Psoas muscle (tissue), 8 donors: ENCODE measurements around the gene SCYGR4. TPM values are rescaled to one million over a fixed set of nuclear protein-coding genes. Genes with fewer than 3 reads are reported as not detected.

ENCODE experiments used
- ATAC-seq, 4 donors: fragments of 200-7000 bp; cut with Tn5 transposase; one replicate each; pipeline ENCODE4 v1.9.1; 2020; ENCODE audit warnings: moderate library complexity in 3 of 4, mild to moderate bottlenecking in 2 of 4
- DNase-seq, 2 donors: peaks; one replicate each; pipeline ENCODE4 v3.0.0-alpha.2; 2020
- H3K27ac ChIP-seq: fragments of 200-600 bp; one replicate; pipeline ENCODE4 v1.8.0; 2022
- H3K27me3 ChIP-seq, 3 donors: fragments of 200-600 bp in 1 of 3; one replicate each; pipeline versions ENCODE4 v1.6.1 to v1.8.0; 2013 to 2022; ENCODE audit warnings: low read length in 2 of 3, mild to moderate bottlenecking in 2 of 3, moderate library complexity in 1 of 3; ENCODE audit not compliant: insufficient read depth in 3 of 3
- H3K36me3 ChIP-seq, 2 donors: fragments of 200-600 bp in 1 of 2; one replicate each; pipeline versions ENCODE4 v1.6.1 to v1.8.0; 2013 to 2022; ENCODE audit warnings: low read depth in 1 of 2, mild to moderate bottlenecking in 1 of 2, moderate library complexity in 1 of 2; ENCODE audit not compliant: insufficient read depth in 1 of 2
- H3K4me1 ChIP-seq: fragments of 200-600 bp; one replicate; pipeline ENCODE4 v1.8.0; 2022
- H3K4me3 ChIP-seq: fragments of 200-600 bp; one replicate; pipeline ENCODE4 v1.8.0; 2022; ENCODE audit warnings: mild to moderate bottlenecking
- H3K9me3 ChIP-seq: fragments of 200-600 bp; one replicate; pipeline ENCODE4 v1.8.0; 2022
- WGBS, 3 donors: extraction: QIAGEN DNeasy Blood & Tissue Kit; methylation state at CpG; one replicate each; pipeline versions ENCODE4 v1.1.6 to v1.1.7; 2013; 5-methylcytosine and 5-hydroxymethylcytosine counted together
- intact Hi-C, 2 donors: fragments of 100-400 bp; cut with DNase I; formaldehyde crosslinking; loops; one replicate each; pipeline versions ENCODE4 v1.11.0 to v1.14.2; 2022
- polyA plus RNA-seq, 3 donors: library from polyadenylated mRNA; stranded (reverse); fragments of 200-250 nt; gene quantifications; one replicate each; pipeline ENCODE4 v1.2.3, GENCODE V29; 2013
- total RNA-seq, 4 donors: library from RNA; stranded (reverse); fragmentation: NEBNext Ultra II Directional in 2 of 4; extraction: Animal tissue kit (Norgen Biotek cat#: 25700) in 2 of 4; gene quantifications; one replicate each; pipeline versions ENCODE4 v1.2.1 to v1.2.4, GENCODE V29; 2021 to 2023
- TF ChIP-seq, protein P1 (sequence below): fragments of 200-600 bp; IDR thresholded peaks from one replicate; pipeline ENCODE4 v1.8.0; 2022; ENCODE audit warnings: antibody characterized with exemption
- donor health status: healthy with polysubstance abuse.
- donor health status: DM: no; HTN: no; CAD: no; lungs with moderate emphysema.
- donor health status: Bipolar disorder and iron deficiency.
- donor health status: healthy.
- donor health status: DM: yes; HTN: yes; CAD: no.
- donor health status: DM: no; HTN: no; CAD: no.
- donor health status: DM: no; HTN: no; CAD: no.
- donor health status: DM: yes; HTN: yes; CAD: no.

The SCYGR4 gene
- total and polyA plus RNA-seq, 7 donors = not detected

DNA sequence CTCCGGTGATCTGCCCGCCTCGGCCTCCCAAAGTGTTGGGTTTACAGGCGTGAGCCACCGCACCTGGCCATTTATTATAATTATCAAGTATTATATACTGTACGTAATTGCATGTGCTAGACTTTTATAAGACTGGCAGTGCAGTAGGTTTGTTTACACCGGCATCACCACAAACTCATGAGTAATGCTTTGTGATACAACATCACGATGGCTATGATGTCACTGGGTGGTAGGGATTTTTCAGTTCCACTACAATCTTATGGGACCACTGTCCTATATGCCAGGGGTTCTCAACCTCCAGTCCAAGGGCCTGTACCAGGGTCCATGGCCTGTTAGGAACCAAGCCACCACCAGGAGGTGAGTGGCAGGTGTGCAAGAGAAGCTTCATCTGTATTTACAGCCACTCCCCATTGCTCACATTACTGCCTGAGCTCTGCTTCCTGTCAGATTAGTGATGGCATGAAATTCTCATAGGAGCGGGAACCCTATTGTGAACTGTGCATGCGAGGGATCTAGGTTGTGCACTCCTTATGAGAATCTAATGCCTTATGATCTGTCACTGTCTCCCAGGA, 9.4 kb downstream of the SCYGR4 start:
- TF ChIP-seq, protein P1, sequence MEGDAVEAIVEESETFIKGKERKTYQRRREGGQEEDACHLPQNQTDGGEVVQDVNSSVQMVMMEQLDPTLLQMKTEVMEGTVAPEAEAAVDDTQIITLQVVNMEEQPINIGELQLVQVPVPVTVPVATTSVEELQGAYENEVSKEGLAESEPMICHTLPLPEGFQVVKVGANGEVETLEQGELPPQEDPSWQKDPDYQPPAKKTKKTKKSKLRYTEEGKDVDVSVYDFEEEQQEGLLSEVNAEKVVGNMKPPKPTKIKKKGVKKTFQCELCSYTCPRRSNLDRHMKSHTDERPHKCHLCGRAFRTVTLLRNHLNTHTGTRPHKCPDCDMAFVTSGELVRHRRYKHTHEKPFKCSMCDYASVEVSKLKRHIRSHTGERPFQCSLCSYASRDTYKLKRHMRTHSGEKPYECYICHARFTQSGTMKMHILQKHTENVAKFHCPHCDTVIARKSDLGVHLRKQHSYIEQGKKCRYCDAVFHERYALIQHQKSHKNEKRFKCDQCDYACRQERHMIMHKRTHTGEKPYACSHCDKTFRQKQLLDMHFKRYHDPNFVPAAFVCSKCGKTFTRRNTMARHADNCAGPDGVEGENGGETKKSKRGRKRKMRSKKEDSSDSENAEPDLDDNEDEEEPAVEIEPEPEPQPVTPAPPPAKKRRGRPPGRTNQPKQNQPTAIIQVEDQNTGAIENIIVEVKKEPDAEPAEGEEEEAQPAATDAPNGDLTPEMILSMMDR = no peak
- H3K27ac ChIP-seq = no peak overlapping the region
- H3K4me1 ChIP-seq = no peaks in the 10 kb centered on the region
- H3K9me3 ChIP-seq = no peaks in the 10 kb centered on the region
- no peaks in the 10 kb centered on the region for H3K36me3 ChIP-seq
- DNase-seq (no peak), ATAC-seq (no peak)
- intact Hi-C loops = no loop called here
- H3K4me3 ChIP-seq = no peak overlapping the region
- 84 to 93% (median 87%) methylated on average over 10 of the region's 10 CpGs for WGBS, 3 donors
- H3K27me3 ChIP-seq = no peaks in the 10 kb centered on the region

DNA sequence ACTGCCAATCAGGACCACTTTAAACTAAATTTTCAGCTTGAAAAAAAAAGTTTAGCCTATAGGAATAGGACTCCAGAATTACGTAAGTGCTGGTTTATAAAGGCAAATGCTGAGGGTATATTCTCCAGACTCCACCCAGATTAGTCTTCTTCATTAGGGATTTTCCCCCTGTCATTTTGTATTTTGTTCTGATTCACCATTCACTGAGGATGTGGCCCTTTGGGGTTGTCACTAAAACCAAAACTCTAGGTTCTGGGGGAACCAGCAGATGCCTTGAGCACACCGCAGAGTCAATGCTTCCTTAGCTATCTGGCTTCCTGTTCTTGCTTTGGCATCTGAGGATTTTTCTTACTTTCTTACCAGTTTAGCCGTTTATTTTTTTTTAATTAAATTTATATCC, 10.5 kb downstream of the SCYGR4 start:
- no peak for ATAC-seq
- TF ChIP-seq, protein P1 = no peak
- no peak overlapping the region for H3K27ac ChIP-seq
- intact Hi-C loops = no loop called here
- no peak overlapping the region for H3K4me3 ChIP-seq
- no peaks in the 10 kb centered on the region for H3K27me3 ChIP-seq
- H3K4me1 ChIP-seq = no peaks in the 10 kb centered on the region
- no peaks in the 10 kb centered on the region for H3K9me3 ChIP-seq
- DNase-seq = no peak
- 70 to 88% (median 81%) methylated on average over 3 of the region's 3 CpGs for WGBS, 3 donors
- H3K36me3 ChIP-seq = no peaks in the 10 kb centered on the region

DNA sequence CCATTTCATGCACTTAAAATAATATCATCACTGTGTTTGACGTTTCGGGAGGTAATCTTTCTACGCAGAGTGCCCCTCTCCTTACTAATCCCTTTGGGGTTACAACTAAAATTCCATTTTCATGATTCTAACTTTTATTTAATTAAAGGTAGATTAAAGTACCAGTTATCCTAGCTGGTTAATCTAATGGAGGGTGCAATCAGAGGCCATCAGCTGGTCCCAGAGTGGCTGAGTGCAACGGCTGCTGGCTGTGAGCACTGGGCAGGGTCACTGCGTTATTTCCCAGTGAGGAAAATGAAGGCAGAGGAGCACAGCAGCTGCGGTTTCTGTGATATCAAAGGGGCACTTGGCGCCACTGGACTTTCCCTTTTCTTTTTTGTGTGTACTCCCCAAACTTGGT, 12.1 kb downstream of the SCYGR4 start:
- intact Hi-C loops = no loop called here
- 62 to 68% (median 65%) methylated on average over 7 of the region's 7 CpGs for WGBS, 3 donors
- no peaks in the 10 kb centered on the region for H3K27me3 ChIP-seq

DNA sequence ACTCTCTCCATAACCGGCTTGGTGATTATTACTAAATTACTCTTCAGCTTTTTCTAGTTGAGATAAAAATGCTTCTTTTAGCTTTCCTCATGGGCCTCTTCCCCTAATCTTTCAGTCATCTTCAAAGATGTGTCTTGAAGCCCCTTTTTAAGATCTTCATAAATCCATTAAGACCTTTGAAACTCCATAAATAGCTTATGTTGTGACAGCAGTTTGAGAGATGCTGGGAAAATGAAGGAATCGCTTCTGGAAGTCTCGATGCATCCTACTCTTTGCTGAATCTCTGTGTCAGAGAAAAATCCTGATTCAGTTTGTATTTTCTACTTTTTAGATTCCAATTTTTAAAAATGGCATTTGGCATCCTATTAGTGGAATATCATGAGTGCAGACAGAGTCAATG, 13.0 kb downstream of the SCYGR4 start:
- intact Hi-C loops = no loop called here
- H3K4me3 ChIP-seq = no peak overlapping the region
- H3K36me3 ChIP-seq = no peaks in the 10 kb centered on the region
- ATAC-seq = no peak
- no peaks in the 10 kb centered on the region for H3K9me3 ChIP-seq
- no peaks in the 10 kb centered on the region for H3K4me1 ChIP-seq
- DNase-seq = no peak
- no peaks in the 10 kb centered on the region for H3K27me3 ChIP-seq
- no peak overlapping the region for H3K27ac ChIP-seq
- WGBS, 3 donors = 86 to 87% (median 87%) methylated on average over 3 of the region's 3 CpGs
- TF ChIP-seq, protein P1 = no peak

More for the DNA sequence above, 12.1 kb downstream of the SCYGR4 start:
- DNase-seq = no peak
- no peaks in the 10 kb centered on the region for H3K36me3 ChIP-seq
- ATAC-seq = no peak
- no peak overlapping the region for H3K4me3 ChIP-seq
- TF ChIP-seq, protein P1 = no peak
- no peaks in the 10 kb centered on the region for H3K4me1 ChIP-seq
- H3K9me3 ChIP-seq = no peaks in the 10 kb centered on the region
- H3K27ac ChIP-seq = no peak overlapping the region

DNA sequence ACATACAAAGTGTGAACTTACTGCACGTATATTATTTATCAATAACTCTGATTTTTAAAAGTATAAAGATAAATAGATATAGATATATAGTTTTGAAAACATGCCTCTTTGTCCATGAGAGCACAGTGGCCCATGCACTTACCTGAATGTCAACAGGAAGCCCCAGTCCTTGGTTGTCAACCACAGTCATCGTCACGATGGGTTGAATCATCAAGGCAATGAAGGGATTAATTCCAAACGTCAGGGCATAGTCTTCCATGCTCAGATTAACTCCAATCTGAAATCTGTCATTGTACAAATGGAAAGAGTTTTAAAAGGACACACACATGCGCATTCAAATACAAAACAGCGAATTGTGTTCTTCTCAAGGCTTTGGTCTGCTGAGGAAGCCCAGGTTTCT, 15.5 kb downstream of the SCYGR4 start:
- TF ChIP-seq, protein P1 = no peak
- Histone ChIP-seq H3K27ac (no peak overlapping the region), H3K27me3 (no peaks in the 10 kb centered on the region), H3K9me3 (no peaks in the 10 kb centered on the region), H3K4me1 (no peaks in the 10 kb centered on the region), H3K36me3 (no peaks in the 10 kb centered on the region), H3K4me3 (no peak overlapping the region)
- intact Hi-C loops = no loop called here
- WGBS, 3 donors = 76 to 81% (median 81%) methylated on average over 6 of the region's 6 CpGs
- DNase-seq = no peak
- ATAC-seq = no peak
